T-helper 1 cell treated with Interleukin-12 subunit alpha and Interleukin-12 subunit beta and Interleukin-4 antibody, amounts not matched to agents 30 ng/mL and 1 ng/mL, for 36 hours (primary cell): ENCODE results near the gene PPP1R12B. TPM values are rescaled to one million over a fixed set of nuclear protein-coding genes. Genes with fewer than 3 reads are reported as not detected.
"Not testable (repeated sequence)": the region's sequence is repeated elsewhere in the genome, so short reads cannot be mapped to it uniquely, and the experiment has no call there.

Experiments used
- intact Hi-C: fragments of 100-400 bp; cut with micrococcal nuclease; formaldehyde crosslinking; loops from one replicate; pipeline ENCODE4 v1.15.1; 2024
- total RNA-seq: library from RNA; stranded (reverse); gene quantifications from 2 replicates; pipeline ENCODE4 v1.2.3, GENCODE V29; 2022

Gene PPP1R12B
- total RNA-seq, 1 donor from 2014 or later = 24.7 TPM

GRCh38 chr1:202343652-202344349 lies 4.7 kb upstream of the PPP1R12B start:
- intact Hi-C loops = loop anchor here (1.0 to 10.0 kb wide), 7 partner anchors 228 to 1281 kb away; partner anchors contain the start of genes ATP2B4 and RABIF

GRCh38 chr1:202348005-202348508 lies 442 bp upstream of the PPP1R12B start:
- intact Hi-C loops = loop anchor here (1.0 to 10.0 kb wide), 15 partner anchors 8 to 1513 kb away; partner anchors contain the start of genes ADIPOR1, ATP2B4, IPO9 and KLHL12

GRCh38 chr1:202349206-202349928 lies 868 bp downstream of the PPP1R12B start:
- intact Hi-C loops = loop anchor here (2.0 to 10.0 kb wide), 7 partner anchors 55 to 1448 kb away; partner anchors contain the start of genes ATP2B4, IPO9, PPFIA4 and RABIF

- intact Hi-C loops = no loop called here
Measured at GRCh38 chr1:202351725-202352124, 3.2 kb downstream of the PPP1R12B start.

- intact Hi-C loops = not testable (repeated sequence)
Measured at GRCh38 chr1:202352583-202353197, 4.2 kb downstream of the PPP1R12B start.

- intact Hi-C loops = no loop called here
Measured at GRCh38 chr1:202355944-202356553, 7.5 kb downstream of the PPP1R12B start.

GRCh38 chr1:202357506-202357905 lies 9.0 kb downstream of the PPP1R12B start:
- intact Hi-C loops = no loop called here

- intact Hi-C loops = no loop called here
Measured at GRCh38 chr1:202361224-202361623, 12.7 kb downstream of the PPP1R12B start.

- intact Hi-C loops = no loop called here
Measured at GRCh38 chr1:202361701-202362100, 13.2 kb downstream of the PPP1R12B start.

GRCh38 chr1:202362212-202362611 lies 13.7 kb downstream of the PPP1R12B start:
- intact Hi-C loops = no loop called here

DNA sequence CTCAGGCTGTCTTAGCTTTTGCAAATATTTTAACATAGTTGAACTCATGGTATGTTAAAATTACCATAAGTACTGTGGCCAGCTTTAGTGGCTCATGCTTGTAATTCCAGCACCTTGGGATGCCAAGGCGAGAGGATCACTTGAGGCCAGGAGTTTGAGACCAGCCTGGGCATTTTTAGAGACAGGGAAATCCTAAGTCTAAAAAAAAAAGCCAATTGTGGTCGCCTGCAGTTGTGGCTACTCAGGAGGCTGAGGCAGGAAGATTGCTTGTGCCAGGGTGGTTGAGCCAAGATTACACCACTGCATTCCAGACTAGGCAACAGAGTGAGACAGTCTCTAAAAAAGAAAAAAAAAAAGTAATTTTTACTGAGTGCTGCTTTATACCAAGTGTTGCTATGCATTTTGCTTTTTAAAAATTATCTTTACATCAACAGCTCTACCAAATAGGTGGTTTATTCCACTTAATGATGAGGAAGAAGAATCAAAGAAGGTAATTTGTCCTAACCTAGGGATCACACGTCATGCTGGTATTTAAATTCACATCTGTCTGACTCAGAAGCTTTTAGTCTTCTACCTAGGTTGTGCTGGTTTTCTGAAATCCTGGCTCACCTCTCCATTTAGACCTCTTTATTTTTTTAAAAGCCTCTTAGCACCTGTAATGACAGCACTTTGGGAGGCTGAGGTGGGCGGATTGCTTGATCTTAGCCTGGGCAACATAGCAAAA lies 16.8 kb downstream of the PPP1R12B start:
- intact Hi-C loops = no loop called here

- intact Hi-C loops = no loop called here
Measured at GRCh38 chr1:202367271-202367670, 18.8 kb downstream of the PPP1R12B start.

DNA sequence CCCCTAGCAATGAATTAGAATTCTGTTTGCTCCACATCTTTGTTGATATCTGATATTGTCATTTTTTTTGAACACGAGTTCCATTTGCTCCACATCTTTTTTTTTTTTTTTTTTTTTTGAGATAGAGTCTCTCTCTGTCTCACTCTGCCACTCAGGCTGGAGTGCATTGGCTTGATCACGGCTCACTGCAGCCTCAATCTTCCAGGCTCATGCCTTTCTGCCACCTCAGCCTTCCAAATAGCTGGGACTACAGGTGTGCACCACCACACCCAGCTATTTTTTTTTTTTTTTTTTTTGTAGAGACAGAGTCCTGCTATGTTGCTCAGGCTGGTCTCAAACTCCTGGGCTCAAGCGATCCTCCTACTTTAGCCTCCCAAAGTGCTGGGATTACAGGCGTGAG lies 22.4 kb downstream of the PPP1R12B start:
- intact Hi-C loops = not testable (repeated sequence)

- intact Hi-C loops = no loop called here
Measured at GRCh38 chr1:202374099-202374498, 25.6 kb downstream of the PPP1R12B start.

DNA sequence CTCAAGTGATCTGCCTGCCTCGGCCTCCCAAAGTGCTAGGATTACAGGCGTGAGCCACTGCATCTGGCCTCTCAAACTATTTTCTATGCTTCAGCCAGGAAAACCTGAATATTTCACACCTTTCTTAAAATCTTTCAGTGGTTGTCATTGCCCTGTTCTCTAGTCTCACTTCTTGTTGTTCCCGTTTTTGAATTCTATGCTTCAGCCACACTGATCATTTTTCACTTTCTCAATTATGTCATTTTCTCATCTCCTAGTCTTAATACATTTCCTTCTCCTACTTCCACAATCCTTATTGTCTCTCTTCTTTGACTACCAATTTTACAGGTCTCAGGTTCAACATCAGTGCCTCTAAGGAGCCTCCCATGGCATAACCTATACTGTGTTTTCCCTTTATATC lies 26.7 kb downstream of the PPP1R12B start:
- intact Hi-C loops = not testable (repeated sequence)

GRCh38 chr1:202376247-202376646 lies 27.7 kb downstream of the PPP1R12B start:
- intact Hi-C loops = no loop called here

GRCh38 chr1:202379884-202380529 lies 31.5 kb downstream of the PPP1R12B start:
- intact Hi-C loops = loop anchor here (1.0 kb wide), 1 partner anchor 32 kb away; the partner anchor contains the start of gene PPP1R12B

DNA sequence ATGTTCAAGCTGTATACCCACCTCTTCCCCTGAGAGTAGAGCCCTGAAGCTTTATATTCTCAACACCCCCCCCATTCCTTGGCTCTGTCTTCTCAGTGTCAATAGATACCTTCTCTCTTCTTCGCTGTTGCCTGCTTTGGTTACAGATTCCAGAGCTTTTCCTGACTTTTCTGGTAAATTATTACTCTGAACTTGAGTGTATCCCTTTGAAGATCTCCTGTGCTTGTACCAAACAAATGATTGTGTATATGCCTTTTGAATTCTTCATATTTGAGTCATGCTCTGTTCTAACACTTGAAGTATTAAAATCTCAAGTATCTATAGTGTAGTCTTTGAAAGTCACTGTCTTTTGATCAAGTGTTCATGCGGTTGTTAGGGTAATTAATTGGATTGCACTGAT lies 32.0 kb downstream of the PPP1R12B start:
- intact Hi-C loops = loop anchor here (1.0 kb wide), 1 partner anchor 32 kb away; the partner anchor contains the start of gene PPP1R12B

DNA sequence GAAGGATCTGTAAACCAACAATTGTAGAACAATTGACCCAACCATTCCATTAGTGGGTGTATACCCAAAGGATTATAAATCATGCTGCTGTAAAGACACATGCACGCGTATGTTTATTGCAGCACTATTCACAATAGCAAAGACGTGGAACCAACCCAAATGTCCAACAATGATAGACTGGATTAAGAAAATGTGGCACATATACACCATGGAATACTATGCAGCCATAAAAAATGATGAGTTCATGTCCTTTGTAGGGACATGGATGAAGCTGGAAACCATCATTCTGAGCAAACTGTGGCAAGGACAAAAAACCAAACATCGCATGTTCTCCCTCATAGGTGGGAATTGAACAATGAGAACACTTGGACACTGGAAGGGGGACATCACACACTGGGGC lies 33.4 kb downstream of the PPP1R12B start:
- intact Hi-C loops = not testable (repeated sequence)

GRCh38 chr1:202395831-202396230 lies 47.3 kb downstream of the PPP1R12B start:
- intact Hi-C loops = not testable (repeated sequence)
